KMS-11 (cell line): Measurements from ENCODE around the gene TBC1D2B.

ENCODE experiments used
- H2AFZ ChIP-seq: fragments of 200-600 bp; sonication (generic); 2 replicates; pipeline ENCODE4 v1.6.1; 2016; ENCODE audit warnings: antibody characterized with exemption, mixed run types, low read depth
- H3K27ac ChIP-seq: fragments of 200-600 bp; sonication (generic); 2 replicates; pipeline ENCODE4 v1.6.1; 2016; ENCODE audit warnings: mild to moderate bottlenecking, mixed run types
- H3K27me3 ChIP-seq: fragments of 200-600 bp; sonication (generic); 2 replicates; pipeline ENCODE4 v1.6.1; 2017; ENCODE audit warnings: mild to moderate bottlenecking, low read depth, mixed run types, moderate library complexity; ENCODE audit not compliant: insufficient read depth
- H3K36me3 ChIP-seq: fragments of 200-600 bp; sonication (generic); 2 replicates; pipeline ENCODE4 v1.6.1; 2017; ENCODE audit warnings: mild to moderate bottlenecking, mixed run types; ENCODE audit not compliant: insufficient read depth
- H3K4me1 ChIP-seq: fragments of 200-600 bp; sonication (generic); 2 replicates; pipeline ENCODE4 v1.6.1; 2016; ENCODE audit warnings: mild to moderate bottlenecking, low read depth, mixed run types; ENCODE audit not compliant: poor library complexity, severe bottlenecking
- H3K4me2 ChIP-seq: fragments of 200-600 bp; sonication (generic); 2 replicates; pipeline ENCODE4 v1.7.0; 2016; ENCODE audit warnings: mild to moderate bottlenecking, mixed run types
- H3K4me3 ChIP-seq: fragments of 200-600 bp; sonication (generic); IDR thresholded peaks from 2 replicates; pipeline ENCODE4 v1.6.1; 2017; ENCODE audit warnings: low read depth, low read length, mixed read lengths; ENCODE audit not compliant: insufficient read depth
- H3K79me2 ChIP-seq: fragments of 200-600 bp; sonication (generic); 2 replicates; pipeline ENCODE4 v1.6.1; 2016; ENCODE audit warnings: low read depth, mixed run types; ENCODE audit not compliant: insufficient read depth
- H3K9ac ChIP-seq: fragments of 200-600 bp; sonication (generic); 2 replicates; pipeline ENCODE4 v1.6.1; 2016; ENCODE audit warnings: mild to moderate bottlenecking, mixed run types
- H4K20me1 ChIP-seq: fragments of 200-600 bp; sonication (generic); 2 replicates; pipeline ENCODE4 v1.6.1; 2016; ENCODE audit warnings: mild to moderate bottlenecking, mixed run types; ENCODE audit not compliant: insufficient read depth
- CTCF ChIP-seq: fragments of 200-600 bp; sonication (generic); conservative IDR thresholded peaks from 2 replicates; pipeline ENCODE4 v1.6.1; 2017; ENCODE audit warnings: low read depth, mild to moderate bottlenecking, antibody characterized with exemption, low read length, moderate library complexity, mixed read lengths

Gene TBC1D2B

DNA sequence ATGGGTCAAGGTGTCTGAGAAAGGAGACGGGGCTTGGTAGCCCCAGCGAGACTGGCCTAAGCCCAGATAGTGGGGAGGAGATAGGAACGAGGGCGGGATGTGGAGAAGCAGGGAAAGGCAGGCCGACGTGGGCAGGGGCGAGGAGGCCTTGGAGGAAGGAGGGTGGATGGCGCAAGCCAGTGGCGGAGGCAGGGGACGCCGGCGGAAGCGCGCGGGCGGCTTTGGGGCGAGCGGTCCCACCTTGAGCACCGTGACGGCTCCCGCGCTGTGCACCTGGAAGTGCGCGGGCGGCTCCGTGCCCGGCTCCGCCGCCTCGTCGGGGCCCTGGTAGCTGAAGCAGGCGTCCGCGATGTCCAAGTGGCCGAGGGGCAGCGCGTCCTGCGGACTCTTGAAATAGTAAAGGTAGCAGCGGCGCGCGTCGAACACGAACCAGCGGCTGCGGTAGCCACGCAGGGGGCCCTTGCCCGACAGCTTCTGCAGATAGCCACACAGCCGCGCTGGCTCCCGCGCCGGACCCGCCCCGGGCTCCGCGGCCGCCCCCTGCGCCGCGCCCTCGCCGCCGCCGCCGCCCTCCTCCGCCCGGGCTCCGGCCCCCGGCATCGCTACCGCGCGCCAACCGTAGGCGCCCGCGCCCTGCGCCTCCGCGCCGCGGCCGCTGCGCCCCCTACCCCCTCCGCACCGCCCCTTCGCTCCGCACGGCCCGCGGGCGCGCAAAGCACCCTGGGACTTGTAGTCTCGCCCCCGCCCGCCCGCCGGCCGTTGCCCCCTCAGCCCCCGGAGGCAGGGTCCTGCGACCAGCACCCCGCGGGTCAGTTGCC is at the start of gene TBC1D2B:
TBC1D2B (minus strand) TSS at position 659 of the 818 bp plus-strand sequence; CDS start at position 600, 59 bp downstream.
- Histone ChIP-seq H3K79me2 (0 out of 2 replicates have a peak, but pooled peaks cover 6% of the 10 kb centered on the region), H3K4me2 (peak within 1 kb of the TSS; percentile 84), H3K4me1 (peaks cover 16% of the 10 kb centered on the region), H3K4me3 (no peak within 1 kb of the TSS), H3K36me3 (no peaks in the 10 kb centered on the region), H2AFZ (peak within 1 kb of the TSS; percentile 75), H3K27ac (no peak within 1 kb of the TSS), H4K20me1 (no peaks in the 10 kb centered on the region), H3K9ac (peak within 1 kb of the TSS; percentile 32; the same call in 1 of the 2 replicates), H3K27me3 (no peaks in the 10 kb centered on the region)
- TF ChIP-seq CTCF = no peak

- Histone ChIP-seq H3K4me1 (no peaks in the 10 kb centered on the region), H3K27me3 (no peaks in the 10 kb centered on the region), H3K4me3 (no peak overlapping the region)
Measured at GRCh38 chr15:78125267-78125666, 47.8 kb upstream of the TBC1D2B start.

DNA sequence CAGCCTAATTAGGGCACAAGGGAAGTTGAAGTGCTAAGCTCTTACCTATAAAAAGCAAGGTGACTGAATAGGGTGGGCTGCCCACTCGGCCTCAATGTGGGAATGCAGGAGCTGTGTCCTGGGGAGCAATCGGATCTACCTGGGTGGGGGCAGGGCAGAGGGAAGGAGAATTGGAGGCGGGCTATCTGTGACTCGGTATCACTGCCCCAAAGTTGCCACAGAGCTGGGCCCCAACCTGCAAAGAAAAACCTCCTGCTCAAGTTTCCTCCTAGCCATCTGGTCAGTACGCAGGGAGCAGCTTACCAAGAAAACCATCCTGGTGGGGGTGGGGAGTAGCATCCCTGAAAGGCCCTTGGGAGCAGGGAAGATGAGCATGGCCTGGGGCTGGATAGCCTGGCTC is 43.0 kb upstream of the TBC1D2B start:
- H3K9ac ChIP-seq = no peak overlapping the region
- no peak overlapping the region for H3K4me2 ChIP-seq

More at GRCh38 chr15:78125267-78125666, 47.8 kb upstream of the TBC1D2B start:
- Histone ChIP-seq H3K79me2 (no peaks in the 10 kb centered on the region), H3K27ac (no peak overlapping the region), H3K4me2 (no peak overlapping the region), H2AFZ (no peak overlapping the region), H3K36me3 (no peaks in the 10 kb centered on the region), H3K9ac (no peak overlapping the region), H4K20me1 (no peaks in the 10 kb centered on the region)
- TF ChIP-seq CTCF = no peak

DNA sequence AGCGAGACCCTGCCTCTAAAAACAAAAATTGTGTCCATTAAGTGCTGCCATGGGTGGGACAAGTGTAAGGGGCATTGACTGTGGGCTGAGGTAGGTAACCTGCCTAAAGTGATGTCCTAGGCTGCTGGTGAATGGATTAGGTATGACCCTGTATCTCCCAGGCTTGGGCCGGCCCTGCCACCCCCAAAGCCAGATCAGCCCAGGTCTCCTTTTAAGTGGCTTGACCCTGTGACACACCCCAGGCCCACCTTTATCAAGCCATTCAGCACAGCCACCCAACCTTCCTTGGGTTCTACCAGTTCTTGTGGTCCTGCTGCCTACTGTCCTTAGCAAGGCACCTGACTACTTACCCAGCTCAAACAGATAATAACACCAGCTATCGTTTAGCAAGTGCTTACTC is 35.0 kb upstream of the TBC1D2B start:
- H4K20me1 ChIP-seq = no peaks in the 10 kb centered on the region
- peaks cover 10% of the 10 kb centered on the region for H3K4me1 ChIP-seq
- no peaks in the 10 kb centered on the region for H3K27me3 ChIP-seq
- H3K4me3 ChIP-seq = no peak overlapping the region
- H3K36me3 ChIP-seq = no peaks in the 10 kb centered on the region
- TF ChIP-seq CTCF = no peak
- no peak overlapping the region; the same call in 1 of the 2 replicates for H2AFZ ChIP-seq
- no peak overlapping the region for H3K9ac ChIP-seq
- H3K79me2 ChIP-seq = no peaks in the 10 kb centered on the region
- H3K4me2 ChIP-seq = 0 out of 2 replicates have a peak overlapping the region, but pooled peaks have one; percentile 1
- H3K27ac ChIP-seq = no peak overlapping the region

More for the DNA sequence above, 43.0 kb upstream of the TBC1D2B start:
- H3K36me3 ChIP-seq = no peaks in the 10 kb centered on the region
- no peak overlapping the region for H3K27ac ChIP-seq
- H3K27me3 ChIP-seq = no peaks in the 10 kb centered on the region
- no peak overlapping the region for H2AFZ ChIP-seq
- no peak for TF ChIP-seq CTCF
- no peaks in the 10 kb centered on the region for H3K79me2 ChIP-seq
- no peak overlapping the region for H3K4me3 ChIP-seq
- peaks cover 7% of the 10 kb centered on the region for H3K4me1 ChIP-seq
- H4K20me1 ChIP-seq = no peaks in the 10 kb centered on the region
